Measurements from ENCODE around the gene RPS3A. TPM values are rescaled to one million over a fixed set of nuclear protein-coding genes. Genes with fewer than 3 reads are reported as not detected.

Gene RPS3A
- total RNA-seq, 3 donors from 2014 or later (not counting 1 experiment from before 2014, with no cell fraction given) = 1,074 to 1,354 (median 1,315) TPM

DNA sequence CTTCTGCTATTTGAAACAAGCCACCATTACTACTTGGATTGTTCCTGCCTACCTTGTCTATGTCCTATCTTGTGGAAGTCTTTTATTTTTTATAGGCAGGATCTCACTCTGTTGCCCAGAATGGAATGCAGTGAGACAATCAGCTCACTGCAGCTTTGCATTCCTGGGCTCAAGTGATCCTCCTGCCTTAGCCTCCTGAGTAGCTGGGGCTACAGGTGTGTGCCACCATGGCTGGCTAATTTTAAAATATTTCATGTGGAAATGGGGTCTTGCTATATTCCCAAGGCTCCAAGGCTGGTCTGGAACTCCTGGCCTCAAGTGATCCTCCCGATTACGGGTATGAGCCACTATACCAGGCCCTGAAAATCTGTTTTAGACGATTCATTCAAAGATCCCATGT lies 7.6 kb downstream of the RPS3A start:
- no peak overlapping the region for H3K27ac ChIP-seq (ENCODE audit: low read length)
- H3K27me3 Mint-ChIP-seq (ENCODE audit: low read depth in 2 of 2) = no peaks in the 10 kb centered on the region
- no peaks in the 10 kb centered on the region for H3K27me3 ChIP-seq (ENCODE audit: control insufficient read depth, insufficient read depth, low read length)
- DNase-seq (no peak), ATAC-seq (no peak)
- peak overlapping the region; percentile 21 to 70 for H3K27ac Mint-ChIP-seq
- no peaks in the 10 kb centered on the region for H3K9me3 Mint-ChIP-seq
- peaks cover 17 to 19% of the 10 kb centered on the region in 2 donors for H3K4me1 Mint-ChIP-seq
- H3K4me3 ChIP-seq (ENCODE audit: low read length) = no peak overlapping the region
- H3K9me3 ChIP-seq (ENCODE audit: control insufficient read depth, insufficient read depth, low read length) = no peaks in the 10 kb centered on the region
- H3K4me1 ChIP-seq (ENCODE audit: control insufficient read depth, insufficient read depth, low read length) = no peaks in the 10 kb centered on the region
- H3K36me3 Mint-ChIP-seq = peaks cover 15% of the 10 kb centered on the region
- no peak for TF ChIP-seq CTCF (IDR thresholded peaks at IDR 0.05)
- 97% methylated on average over 3 of the region's 3 CpGs for WGBS (ENCODE audit: insufficient coverage)
- intact Hi-C loops (cut with micrococcal nuclease) = no loop called here
- peaks cover 56% of the 10 kb centered on the region for H3K36me3 ChIP-seq (ENCODE audit: control insufficient read depth, insufficient read depth, low read length)
- no peak overlapping the region for H3K4me3 Mint-ChIP-seq

GRCh38 chr4:151110236-151110635 lies 10.8 kb downstream of the RPS3A start:
- intact Hi-C loops (cut with micrococcal nuclease) = no loop called here
- Mint-ChIP-seq H3K27ac (no peak overlapping the region), H3K36me3 (peaks cover 6% of the 10 kb centered on the region), H3K27me3 (ENCODE audit: low read depth in 2 of 2) (no peaks in the 10 kb centered on the region), H3K9me3 (no peaks in the 10 kb centered on the region), H3K4me1 (peaks cover 10 to 13% of the 10 kb centered on the region in 2 donors), H3K4me3 (no peak overlapping the region)
- Histone ChIP-seq H3K36me3 (ENCODE audit: control insufficient read depth, insufficient read depth, low read length) (peaks cover 27% of the 10 kb centered on the region), H3K9me3 (ENCODE audit: control insufficient read depth, insufficient read depth, low read length) (no peaks in the 10 kb centered on the region), H3K4me3 (ENCODE audit: low read length) (no peak overlapping the region), H3K27ac (ENCODE audit: low read length) (no peak overlapping the region), H3K4me1 (ENCODE audit: control insufficient read depth, insufficient read depth, low read length) (no peaks in the 10 kb centered on the region), H3K27me3 (ENCODE audit: control insufficient read depth, insufficient read depth, low read length) (no peaks in the 10 kb centered on the region)
- TF ChIP-seq CTCF (IDR thresholded peaks at IDR 0.05) = no peak
- ATAC-seq (no peak), DNase-seq (no peak)
- 97% methylated on average over 3 of the region's 3 CpGs for WGBS (ENCODE audit: insufficient coverage)

GRCh38 chr4:151114338-151114737 lies 14.9 kb downstream of the RPS3A start:
- intact Hi-C loops (cut with micrococcal nuclease) = no loop called here
- no peaks in the 10 kb centered on the region for H3K9me3 ChIP-seq (ENCODE audit: control insufficient read depth, insufficient read depth, low read length)
- no peaks in the 10 kb centered on the region for H3K9me3 Mint-ChIP-seq

More at GRCh38 chr4:151114338-151114737, 14.9 kb downstream of the RPS3A start:
- ATAC-seq (no peak), DNase-seq (no peak)
- Mint-ChIP-seq H3K4me1 (no peaks in the 10 kb centered on the region), H3K4me3 (no peak overlapping the region), H3K27ac (no peak overlapping the region), H3K36me3 (no peaks in the 10 kb centered on the region), H3K27me3 (ENCODE audit: low read depth in 2 of 2) (no peaks in the 10 kb centered on the region)
- Histone ChIP-seq H3K36me3 (ENCODE audit: control insufficient read depth, insufficient read depth, low read length) (peaks cover 6% of the 10 kb centered on the region), H3K27ac (ENCODE audit: low read length) (no peak overlapping the region), H3K4me3 (ENCODE audit: low read length) (no peak overlapping the region), H3K4me1 (ENCODE audit: control insufficient read depth, insufficient read depth, low read length) (no peaks in the 10 kb centered on the region), H3K27me3 (ENCODE audit: control insufficient read depth, insufficient read depth, low read length) (no peaks in the 10 kb centered on the region)
- 91% methylated on average over 3 of the region's 3 CpGs for WGBS (ENCODE audit: insufficient coverage)
- TF ChIP-seq CTCF (IDR thresholded peaks at IDR 0.05) = no peak
